DMS 273 treated with DMSO at 0.1 percent for 48 hours (cell line): ENCODE data around the gene LRMDA.

Experiments used
- DNase-seq: peaks from one replicate; lab custom pipeline; 2025; lab: John Stamatoyannopoulos, UW

Gene LRMDA

DNA sequence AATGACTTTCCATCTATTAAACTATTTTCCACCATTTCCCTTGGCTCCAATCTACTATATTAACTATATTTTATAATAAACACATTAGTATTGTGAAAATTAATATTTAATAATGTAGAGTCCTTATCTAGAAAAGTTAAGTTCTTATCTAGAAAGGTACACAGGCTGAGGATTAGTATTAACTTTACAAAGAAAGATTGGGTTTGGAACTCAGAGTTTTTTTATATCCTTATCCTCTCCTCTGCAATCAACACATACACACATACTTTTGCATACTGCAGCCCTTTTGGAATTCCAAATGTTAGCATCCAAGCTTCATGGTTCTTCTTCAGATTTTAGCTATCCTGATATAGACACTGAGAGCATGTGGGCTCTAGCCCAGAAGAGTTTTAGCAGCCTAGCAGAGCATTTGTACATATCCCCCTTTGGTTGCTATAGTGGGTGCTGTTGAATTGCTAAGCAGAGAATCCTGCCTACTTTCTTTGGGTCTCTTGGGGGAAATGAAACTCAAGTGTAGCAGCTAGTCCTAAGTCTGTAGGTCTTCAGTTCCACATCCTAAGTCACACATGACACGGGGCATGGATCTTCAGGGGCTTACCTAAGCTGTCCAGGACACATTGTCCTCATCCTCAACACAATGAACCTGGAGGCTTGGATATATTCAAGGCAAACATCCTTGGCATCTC lies 874.6 kb downstream of the LRMDA start:
- no peak for DNase-seq

DNA sequence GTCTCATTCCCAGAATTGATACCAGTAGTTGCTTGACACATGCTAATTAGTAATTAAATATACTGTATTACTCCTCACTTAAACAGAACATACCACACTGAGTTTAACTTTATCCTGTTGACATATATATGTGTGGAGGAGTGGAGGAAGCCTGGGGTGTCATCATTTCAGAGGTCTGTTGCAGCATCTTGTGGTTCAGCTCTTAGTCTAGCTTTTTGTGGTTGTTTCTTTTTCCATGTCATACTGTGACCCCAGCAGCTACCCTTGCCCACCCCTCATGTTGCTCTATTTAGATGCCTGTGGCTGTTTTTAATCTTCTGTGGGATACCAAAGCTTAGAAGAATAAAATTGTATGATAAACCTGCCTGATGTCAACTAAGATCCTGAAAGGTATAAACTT lies 875.4 kb downstream of the LRMDA start:
- DNase-seq: no peak

DNA sequence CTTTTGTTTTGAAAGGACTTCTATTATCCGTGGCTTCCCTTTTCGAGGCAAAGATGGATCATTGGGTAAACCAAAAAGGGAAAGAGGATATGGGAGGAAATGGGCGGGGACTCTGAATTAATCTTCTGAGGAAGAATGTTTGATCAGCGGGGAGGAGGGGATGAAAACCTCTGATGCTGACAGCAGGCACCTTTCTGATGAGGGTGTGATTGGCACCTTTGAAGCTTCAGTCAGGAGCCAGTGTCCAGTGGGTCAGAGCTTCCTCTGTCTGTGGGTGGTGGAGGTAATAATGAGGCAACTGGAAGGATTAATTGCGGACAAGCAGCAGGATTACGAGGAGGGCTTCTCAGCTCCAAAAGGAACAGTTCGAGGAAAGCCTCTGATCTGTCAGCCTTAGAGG lies 877.6 kb downstream of the LRMDA start:
- no peak for DNase-seq

DNA sequence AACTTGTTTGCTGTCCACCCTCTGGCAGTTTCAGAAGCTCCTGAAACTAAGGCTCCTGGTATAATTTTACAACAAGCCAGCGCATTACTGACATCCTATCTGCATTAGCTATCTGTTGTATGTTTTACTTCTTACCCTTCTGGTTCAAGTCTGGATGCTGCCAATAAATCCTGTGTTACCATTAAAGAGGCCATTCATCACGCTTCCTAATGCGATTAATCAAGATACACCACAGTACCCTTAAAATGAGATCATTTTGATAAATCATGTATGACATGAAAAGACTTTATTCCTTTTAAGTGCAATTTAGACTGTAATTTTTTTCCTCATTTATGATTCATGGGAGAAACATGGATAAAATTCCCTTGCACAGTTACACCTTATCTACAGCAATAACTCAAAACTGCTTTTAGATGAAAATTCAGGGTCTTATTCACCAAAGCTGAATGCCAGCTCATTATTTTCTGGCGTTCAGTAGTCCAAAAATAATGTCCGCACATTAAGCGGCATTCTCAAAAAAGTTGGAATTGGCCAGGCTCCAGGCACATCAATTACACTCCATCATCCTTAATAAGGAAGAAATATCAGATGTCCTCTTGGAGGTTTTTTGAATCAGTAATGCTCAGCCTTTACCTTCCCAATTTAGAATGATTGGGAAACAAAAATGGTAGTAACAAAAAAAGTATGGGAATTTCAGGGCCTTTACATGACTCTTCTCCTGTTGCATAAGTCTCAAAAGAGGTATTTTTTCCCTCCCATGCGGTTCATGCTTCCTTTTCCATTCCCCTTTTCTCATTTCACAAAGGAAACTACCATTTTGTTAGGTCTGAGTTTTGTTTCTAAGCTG lies 878.5 kb downstream of the LRMDA start:
- no peak for DNase-seq

DNA sequence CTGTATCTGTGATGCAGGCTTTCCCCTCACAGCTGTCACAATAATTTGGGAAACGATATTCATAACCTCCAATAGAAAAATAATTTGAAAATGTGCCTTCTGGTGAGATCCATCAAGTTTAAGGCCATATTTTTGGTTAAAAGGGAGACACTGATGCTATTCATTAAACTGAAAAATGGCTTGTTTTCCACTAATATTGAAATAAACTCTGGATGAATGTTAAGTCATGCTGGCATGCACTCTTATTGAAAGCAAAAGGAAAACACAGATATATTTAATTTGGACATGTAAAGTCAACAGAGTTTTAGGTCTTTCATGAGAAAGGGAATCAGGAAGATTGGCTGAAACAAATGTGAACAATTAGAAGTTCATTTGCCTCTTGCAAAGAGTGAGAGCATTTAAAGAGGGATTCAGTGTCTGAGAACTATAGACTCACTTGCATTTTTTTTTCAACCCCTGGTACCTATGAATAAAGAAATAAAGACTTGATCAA lies 879.2 kb downstream of the LRMDA start:
- no peak for DNase-seq

DNA sequence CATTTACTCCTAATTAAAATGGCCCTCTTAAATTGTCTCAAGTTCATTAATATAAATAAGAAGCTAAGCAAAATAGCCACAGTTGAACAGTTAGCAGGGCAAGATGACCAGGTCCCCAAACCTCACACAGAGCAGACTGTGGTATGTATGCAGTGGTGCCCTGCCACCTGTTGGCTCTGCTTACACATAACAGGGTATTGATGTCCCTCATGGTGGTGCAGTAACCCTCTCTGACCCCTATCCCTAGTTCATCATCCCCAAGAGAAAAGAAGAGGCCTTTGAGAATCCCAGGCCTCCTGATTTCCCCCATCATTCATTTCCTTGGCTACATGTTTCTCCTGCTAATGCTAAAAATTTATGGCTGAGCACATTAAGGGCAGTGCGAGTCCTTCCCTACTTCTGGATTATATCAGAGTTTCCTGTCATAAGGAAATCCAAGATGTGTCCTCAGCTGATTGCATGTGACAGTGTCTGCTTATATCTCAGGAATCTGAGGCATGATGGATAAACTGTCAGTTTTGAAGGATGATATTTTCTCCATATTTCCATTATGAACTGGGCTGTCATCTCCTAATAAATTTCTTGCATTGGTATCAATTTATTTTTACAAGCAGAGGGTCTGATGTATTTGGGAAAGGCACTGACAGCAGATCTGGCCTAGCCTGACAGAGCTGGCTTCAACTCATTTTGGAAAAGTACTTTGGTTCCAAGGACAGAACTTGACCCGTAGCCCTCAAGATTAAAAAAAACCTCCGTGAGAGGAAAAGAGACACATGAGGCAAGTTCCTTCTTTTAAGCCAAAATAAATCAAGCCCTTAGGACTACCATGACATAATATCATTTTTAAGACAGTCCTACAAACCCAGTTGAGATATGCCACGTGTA lies 880.6 kb downstream of the LRMDA start:
- no peak for DNase-seq

DNA sequence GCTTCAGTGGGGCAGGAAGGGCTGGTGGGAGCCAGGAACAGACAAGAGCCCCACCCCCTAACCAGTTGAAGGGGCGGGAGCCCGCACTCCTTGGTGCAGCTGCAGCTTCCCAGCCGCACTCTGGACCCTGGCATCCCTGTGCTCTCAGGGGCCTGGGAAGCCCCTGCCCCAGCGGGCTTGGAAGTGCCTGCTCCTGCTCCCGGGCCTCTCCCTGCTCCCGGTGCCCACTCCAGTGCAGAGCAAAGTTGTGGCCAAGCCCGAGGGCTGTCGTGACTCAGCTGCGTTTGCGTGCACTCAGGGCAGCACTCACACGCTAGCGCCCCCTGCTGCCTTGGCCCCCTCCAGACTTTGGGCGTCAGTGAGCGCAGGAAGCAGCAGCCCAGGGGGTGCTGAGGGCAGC lies 883.8 kb downstream of the LRMDA start:
- no peak for DNase-seq

DNA sequence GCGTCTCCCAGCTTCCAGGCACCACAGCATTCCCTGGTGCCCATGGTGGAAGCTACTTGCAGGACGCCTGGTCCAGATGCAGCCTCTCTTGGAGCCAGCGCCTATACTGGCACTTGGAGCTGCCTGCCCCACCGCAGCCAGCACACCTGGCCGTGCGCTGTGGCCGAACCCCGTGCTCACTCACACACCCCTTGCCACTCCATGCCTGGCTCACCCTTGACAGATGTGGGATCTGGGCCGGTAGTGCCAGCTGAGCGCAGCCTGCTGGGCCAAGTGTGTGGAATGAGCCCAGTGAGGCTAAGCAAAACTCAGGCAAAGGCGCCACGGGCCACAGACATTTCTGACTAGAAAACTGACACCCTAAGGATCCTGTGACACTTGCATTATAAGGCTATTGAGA lies 884.8 kb downstream of the LRMDA start:
- DNase-seq: no peak

DNA sequence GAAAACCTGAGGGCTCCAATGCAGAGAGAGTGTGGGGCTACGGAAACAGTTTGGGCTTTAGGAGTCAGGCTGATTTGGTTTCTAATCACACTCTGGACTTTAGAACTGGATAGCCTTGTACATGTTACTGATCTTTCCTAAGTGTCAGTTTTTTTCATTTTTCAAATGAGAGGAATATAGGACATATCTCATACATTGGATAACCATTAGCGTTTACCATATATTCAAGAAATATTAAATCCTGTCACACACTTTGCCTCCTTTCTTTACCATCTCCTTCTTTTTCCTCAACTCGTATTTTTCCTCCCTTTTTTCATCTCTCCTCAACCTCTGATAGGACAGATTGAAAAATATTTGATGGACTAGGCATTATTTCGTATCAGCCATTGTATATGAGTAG lies 885.7 kb downstream of the LRMDA start:
- DNase-seq: no peak

DNA sequence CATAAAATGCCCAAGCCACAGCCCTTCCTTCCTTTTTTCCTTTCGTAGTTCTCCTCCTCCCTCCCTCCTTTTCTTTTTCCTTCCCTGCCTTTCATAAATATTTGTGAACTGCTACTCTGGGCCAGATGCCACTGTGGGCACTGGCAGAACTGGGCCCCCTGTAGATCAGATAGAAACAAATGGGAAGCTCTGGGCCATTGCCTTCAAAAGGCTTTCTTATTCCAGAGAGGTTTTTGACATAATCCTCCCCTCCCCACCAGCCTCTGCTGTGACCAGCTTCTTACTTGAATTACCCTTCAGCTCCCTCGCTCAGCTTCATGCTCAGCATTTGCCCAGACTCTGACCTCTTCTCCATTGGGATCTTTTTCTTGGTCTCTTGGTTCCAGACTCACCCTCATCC lies 886.8 kb downstream of the LRMDA start:
- DNase-seq: no peak

DNA sequence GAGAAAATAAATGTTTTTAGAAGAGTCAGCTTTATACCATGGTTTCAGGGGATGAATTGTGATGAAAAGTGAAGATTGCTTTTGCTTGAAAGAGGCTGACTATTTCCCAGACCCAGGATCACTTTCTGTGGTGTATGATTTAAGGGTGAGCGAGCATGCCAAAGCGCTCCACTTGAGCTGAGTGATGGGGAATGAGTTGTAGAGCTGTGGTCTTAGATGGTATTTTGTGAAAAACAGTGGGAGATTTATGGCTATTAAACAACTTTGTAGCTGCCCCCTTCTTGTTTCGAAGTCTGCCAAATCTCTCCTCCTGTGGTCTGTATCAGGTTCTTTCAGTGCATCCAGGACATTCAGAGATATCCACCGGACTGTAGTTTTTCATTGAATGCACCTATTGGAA lies 888.2 kb downstream of the LRMDA start:
- no peak for DNase-seq

DNA sequence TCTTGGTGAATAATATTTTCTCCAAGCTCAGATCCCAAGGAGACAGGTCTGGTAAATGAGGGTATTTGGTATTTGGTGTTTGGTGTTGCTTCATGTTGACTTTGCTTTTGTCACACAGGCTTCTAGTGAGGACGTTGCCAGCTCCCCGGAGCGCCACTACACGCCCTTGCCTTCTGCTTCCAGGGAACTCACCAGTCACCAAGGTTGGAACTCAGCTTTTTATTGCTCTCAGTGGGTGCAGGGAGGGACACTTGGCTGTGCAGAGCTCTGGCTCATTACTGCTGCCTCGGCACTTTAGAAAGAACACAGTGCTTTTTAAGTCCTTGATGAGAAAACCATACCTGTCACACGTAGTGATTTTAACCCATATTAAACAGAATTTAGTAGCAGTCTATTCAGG lies 892.9 kb downstream of the LRMDA start:
- no peak for DNase-seq

DNA sequence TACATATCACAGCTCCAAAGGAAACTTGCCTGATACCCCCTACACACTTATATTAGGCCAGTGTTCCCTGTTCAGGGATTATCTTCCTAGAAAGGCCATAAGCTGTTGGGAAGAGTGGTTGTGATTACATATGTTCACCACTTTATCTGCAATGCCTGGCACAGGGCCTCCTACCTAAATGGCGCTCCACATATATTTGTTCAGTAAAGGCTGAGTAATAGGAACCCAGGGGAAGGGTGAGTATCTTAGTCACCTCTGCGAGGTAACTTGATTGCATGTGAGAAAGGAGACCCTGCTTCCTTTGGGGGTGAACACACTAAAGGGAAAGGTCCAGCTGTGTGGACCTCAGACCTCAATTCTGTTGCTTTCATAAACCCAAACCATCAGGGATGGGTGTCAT lies 896.0 kb downstream of the LRMDA start:
- DNase-seq: no peak

DNA sequence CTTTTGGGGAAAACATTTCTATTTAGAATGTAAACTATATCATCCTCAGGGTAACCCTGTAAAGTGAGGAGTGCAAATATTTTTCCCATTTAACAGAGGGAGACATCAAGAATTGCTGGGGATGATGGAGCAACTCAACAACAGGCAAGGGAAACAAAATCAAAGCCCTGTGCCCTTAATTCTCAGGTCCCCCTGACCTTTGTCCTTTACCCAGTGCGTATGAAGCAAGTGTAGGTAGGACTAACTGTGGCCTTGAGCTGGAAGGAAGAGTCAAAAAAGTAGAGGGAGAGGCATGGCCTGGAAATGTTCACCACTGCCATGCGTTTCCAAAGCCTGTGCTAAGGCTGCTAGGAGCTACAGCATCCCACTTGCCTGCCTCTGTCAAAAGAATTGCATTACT lies 896.9 kb downstream of the LRMDA start:
- no peak for DNase-seq

DNA sequence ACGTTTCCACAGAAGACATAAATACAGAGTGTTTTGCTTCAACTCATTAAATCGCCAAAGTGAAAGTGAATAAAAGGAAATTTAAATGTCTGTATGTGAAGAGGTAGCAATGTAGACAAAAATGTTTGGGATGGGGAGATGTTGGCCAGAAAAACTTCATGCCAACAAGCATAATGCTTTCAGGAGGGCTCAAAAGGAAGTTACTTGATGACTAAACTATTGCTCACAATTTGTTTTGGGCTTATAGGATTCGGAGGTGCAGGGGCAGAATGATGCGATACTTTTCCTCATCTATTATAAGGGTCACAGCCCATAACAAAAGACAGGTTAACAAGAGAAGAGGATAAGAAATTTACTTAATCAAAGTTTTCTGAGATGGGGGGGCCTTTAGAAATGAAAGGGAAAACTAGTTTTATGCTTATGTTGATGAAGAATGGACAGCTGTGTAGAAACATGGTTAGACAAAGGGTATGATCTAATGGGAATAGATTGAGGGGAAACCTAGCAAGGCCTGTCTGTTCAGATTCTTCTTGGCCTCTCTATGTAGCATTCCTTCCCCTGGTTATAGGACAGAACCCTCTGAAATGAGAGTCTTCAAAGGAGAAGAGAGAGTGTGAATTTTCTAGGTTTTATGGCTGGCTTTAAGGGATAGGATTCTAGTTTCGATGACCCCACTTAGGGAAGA lies 898.6 kb downstream of the LRMDA start:
- DNase-seq: no peak

DNA sequence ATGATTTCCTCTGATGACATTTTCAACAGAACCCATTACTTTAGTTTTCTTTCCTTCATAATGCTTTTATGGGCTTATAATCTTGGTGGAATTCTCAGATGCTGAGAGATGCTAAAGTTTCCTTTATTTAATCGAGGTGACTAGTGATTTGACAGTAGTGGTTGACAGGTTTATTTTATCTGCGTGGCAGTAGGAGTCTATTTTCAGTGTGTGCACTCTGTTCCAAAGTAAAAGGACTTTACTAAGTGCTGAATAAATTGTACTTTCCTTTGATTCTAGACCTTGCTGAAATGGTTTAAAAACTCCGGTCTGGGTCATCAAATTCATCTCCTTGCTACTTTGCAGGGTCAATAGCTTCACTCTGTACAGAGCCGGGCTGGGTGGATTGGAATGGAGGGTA lies 900.3 kb downstream of the LRMDA start:
- no peak for DNase-seq

DNA sequence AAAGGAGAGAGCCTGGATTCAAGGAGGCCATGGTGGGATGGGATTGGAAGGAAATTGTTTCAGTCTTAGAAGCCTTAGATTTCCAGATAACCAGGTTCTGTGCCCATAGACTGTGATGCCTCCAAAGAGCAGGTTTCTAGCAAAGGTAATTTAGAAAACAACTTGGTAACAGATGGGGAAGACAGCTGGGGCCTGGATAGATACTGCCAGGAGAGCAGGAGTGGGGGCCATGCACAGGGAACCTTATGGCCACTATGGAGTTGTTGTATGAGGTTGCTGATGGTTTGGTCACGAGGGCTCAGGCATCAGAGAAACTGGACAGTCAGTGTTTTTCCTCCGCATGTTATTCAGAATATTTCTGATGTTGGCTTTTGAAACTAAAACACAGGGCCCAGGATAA lies 901.9 kb downstream of the LRMDA start:
- DNase-seq: peak; percentile 94

DNA sequence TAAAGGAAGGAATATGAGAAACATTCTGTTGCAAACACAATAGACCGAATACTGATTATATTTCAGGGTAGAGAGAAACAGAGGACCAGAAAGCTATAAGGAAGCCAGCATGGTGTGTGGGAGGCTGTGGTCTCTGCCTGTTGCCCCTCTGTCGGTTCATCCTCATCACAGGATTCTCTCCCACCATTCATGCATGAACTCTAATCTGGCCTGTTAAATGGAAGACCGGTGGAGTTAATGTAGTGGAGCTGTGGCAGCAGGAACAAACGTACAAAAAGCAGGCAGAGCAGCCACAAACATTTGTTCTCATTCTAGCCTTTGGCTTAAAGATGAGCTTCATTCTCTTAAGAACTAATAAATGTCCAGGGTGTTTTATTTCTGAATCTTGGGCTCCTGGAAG lies 902.4 kb downstream of the LRMDA start:
- peak; percentile 51 for DNase-seq

DNA sequence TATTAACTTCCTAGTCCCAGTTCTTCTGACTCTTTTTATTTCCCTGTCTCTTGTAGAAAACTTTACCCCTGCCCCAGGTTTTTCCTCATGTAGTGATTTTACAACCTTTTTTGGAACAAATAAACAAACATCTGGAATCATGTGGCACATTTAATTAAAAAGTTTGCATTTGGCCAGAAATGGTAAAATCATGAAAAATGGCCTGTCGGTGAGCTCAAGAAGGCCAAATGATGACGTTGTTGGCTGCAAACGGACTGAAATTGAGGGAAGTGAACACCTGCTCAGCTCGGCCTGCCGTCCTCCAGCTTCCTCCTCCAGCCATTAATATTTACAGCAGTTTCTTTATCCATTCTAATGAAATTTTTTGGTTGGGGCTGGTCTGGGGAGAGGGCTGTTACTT lies 902.8 kb downstream of the LRMDA start:
- no peak for DNase-seq

DNA sequence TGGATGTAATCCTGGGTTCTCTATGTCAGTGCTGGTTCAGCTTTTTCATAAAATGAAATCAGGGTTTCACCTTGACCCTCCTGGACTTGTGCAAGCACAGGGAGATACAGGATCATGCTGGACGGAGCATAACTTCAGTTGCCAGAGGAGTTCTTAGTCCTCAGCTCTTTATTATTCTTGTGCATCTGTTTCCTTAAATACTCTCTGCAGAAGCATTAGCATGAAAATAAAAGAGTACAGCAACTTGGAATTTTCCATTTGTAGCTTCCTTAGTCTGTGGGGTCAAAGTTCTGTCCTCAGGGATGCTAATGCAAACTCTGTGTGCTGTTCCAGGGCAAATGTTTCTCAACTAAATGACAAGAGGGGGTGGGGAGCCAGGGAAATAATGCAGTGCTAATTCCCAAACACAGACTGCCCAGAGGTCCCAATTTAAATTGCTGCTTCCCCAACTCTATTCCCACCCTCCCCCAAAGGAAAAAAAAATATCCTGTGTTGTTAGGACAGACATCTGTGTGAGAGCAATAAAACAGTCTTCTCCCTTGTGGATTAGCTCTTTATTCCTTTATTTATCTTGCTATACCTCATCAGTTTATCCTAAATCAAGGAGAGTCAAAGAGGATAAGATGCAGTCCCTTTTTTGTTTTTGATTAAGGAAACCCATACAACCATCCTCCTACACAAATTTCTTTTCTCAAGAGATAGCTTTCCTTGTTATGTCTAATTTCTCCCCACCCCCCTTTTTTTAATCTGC lies 905.0 kb downstream of the LRMDA start:
- DNase-seq: peak; percentile 28

DNA sequence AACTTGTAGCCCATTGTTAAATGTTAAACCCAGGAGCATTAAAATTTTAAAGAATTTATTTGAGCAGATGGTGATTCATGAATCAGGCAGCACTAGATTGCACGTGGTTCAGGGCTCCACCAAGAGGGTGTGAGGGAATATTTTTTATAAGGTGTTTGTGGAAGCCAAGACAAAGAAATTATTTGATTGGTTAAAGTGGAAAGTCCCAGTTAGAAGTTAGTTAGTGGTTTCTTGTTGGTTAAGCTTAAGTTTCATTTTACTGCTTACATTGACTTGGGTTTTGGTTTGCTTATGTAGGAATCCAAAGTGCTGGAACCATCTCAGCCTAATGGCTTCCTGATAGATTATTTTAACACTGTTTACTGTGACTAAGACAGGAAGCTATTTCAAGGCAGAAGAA lies 906.2 kb downstream of the LRMDA start:
- no peak for DNase-seq
